GM04503 (cell line): ENCODE data around the gene TMCC3.
"Not testable (repeated sequence)": the region's sequence is repeated elsewhere in the genome, so short reads cannot be mapped to it uniquely, and the experiment has no call there.

Source experiments
- DNase-seq: peaks from one replicate; pipeline ENCODE4 v3.0.0-alpha.2; 2012; ENCODE audit warnings: low read depth

The TMCC3 gene

GRCh38 chr12:94566345-94566744 is 84.0 kb downstream of the TMCC3 start:
- DNase-seq, result no peak

- DNase-seq, result no peak
Observed at GRCh38 chr12:94565683-94566082, 84.7 kb downstream of the TMCC3 start.

GRCh38 chr12:94563286-94563685 is 87.1 kb downstream of the TMCC3 start:
- no peak for DNase-seq

- DNase-seq, result no peak
Observed at GRCh38 chr12:94561943-94562411, 88.4 kb downstream of the TMCC3 start.

GRCh38 chr12:94560431-94561221 is 89.7 kb downstream of the TMCC3 start:
- no peak for DNase-seq

GRCh38 chr12:94558612-94559011 is 91.7 kb downstream of the TMCC3 start:
- DNase-seq, result no peak

GRCh38 chr12:94557746-94558295 is 92.5 kb downstream of the TMCC3 start:
- DNase-seq, result no peak

- DNase-seq, result no peak
Observed at GRCh38 chr12:94555687-94556086, 94.7 kb downstream of the TMCC3 start.

- no peak for DNase-seq
Observed at GRCh38 chr12:94553875-94554274, 96.5 kb downstream of the TMCC3 start.

- DNase-seq, result peak; percentile 45
Observed at GRCh38 chr12:94553130-94553519, 97.2 kb downstream of the TMCC3 start.

GRCh38 chr12:94551810-94552209 is 98.5 kb downstream of the TMCC3 start:
- DNase-seq, result no peak

- no peak for DNase-seq
Observed at GRCh38 chr12:94550964-94551363, 99.4 kb downstream of the TMCC3 start.

- not testable (repeated sequence) for DNase-seq
Observed at GRCh38 chr12:94548833-94549232, 101.5 kb downstream of the TMCC3 start.

- no peak for DNase-seq
Observed at GRCh38 chr12:94545935-94546771, 104.2 kb downstream of the TMCC3 start.

- DNase-seq, result no peak
Observed at GRCh38 chr12:94544355-94544754, 106.0 kb downstream of the TMCC3 start.

GRCh38 chr12:94538318-94538717 is 112.0 kb downstream of the TMCC3 start:
- no peak for DNase-seq

GRCh38 chr12:94536040-94536965 is 114.1 kb downstream of the TMCC3 start:
- DNase-seq, result no peak

GRCh38 chr12:94535510-94535921 is 114.8 kb downstream of the TMCC3 start:
- DNase-seq, result no peak

GRCh38 chr12:94534774-94535509 is 115.4 kb downstream of the TMCC3 start:
- no peak for DNase-seq

- DNase-seq, result no peak
Observed at GRCh38 chr12:94534278-94534677, 116.1 kb downstream of the TMCC3 start.
